Colonic mucosa (tissue), 4 donors: ENCODE data around the gene GULP1. TPM values are rescaled to one million over a fixed set of nuclear protein-coding genes. Genes with fewer than 3 reads are reported as not detected.

Source experiments
- DNase-seq: peaks from one replicate; pipeline ENCODE4 v3.0.0-alpha.2; 2020
- H3K27ac ChIP-seq: fragments of 200-600 bp; one replicate; pipeline ENCODE4 v1.8.0; 2021
- H3K27me3 ChIP-seq: fragments of 200-600 bp; one replicate; pipeline ENCODE4 v1.8.0; 2021
- H3K36me3 ChIP-seq: fragments of 200-600 bp; one replicate; pipeline ENCODE4 v1.8.0; 2021
- H3K4me1 ChIP-seq: fragments of 200-600 bp; one replicate; pipeline ENCODE4 v1.8.0; 2021; ENCODE audit warnings: mild to moderate bottlenecking
- H3K4me3 ChIP-seq: fragments of 200-600 bp; one replicate; pipeline ENCODE4 v1.8.0; 2021
- H3K9ac ChIP-seq, 2 donors: one replicate each; pipeline ENCODE4 v1.7.0; 2013; ENCODE audit warnings: control low read depth in 2 of 2, low read depth in 2 of 2, low read length in 2 of 2
- H3K9me3 ChIP-seq: fragments of 200-600 bp; one replicate; pipeline ENCODE4 v1.8.0; 2021
- intact Hi-C: fragments of 100-400 bp; cut with DNase I; formaldehyde crosslinking; loops from one replicate; pipeline ENCODE4 v1.14.1; 2022
- total RNA-seq, 2 donors: library from RNA; stranded (reverse); fragmentation: NEBNext Ultra II Directional in 1 of 2; extraction: Animal tissue kit (Norgen Biotek cat#: 25700) in 1 of 2; gene quantifications; one replicate each; pipeline ENCODE4 v1.2.1, GENCODE V29; 2021
- TF ChIP-seq, protein P1 (sequence below): fragments of 200-600 bp; IDR thresholded peaks from one replicate; pipeline ENCODE4 v1.8.0; 2022; ENCODE audit warnings: antibody characterized with exemption, mild to moderate bottlenecking
- donor health status: healthy.
- donor health status: DM: no; HTN: no; CAD: no.
- donor health status: DM: no; HTN: no; CAD: no.

The GULP1 gene
- total RNA-seq, 2 donors from 2014 or later: 10.4 to 11.8 TPM

DNA sequence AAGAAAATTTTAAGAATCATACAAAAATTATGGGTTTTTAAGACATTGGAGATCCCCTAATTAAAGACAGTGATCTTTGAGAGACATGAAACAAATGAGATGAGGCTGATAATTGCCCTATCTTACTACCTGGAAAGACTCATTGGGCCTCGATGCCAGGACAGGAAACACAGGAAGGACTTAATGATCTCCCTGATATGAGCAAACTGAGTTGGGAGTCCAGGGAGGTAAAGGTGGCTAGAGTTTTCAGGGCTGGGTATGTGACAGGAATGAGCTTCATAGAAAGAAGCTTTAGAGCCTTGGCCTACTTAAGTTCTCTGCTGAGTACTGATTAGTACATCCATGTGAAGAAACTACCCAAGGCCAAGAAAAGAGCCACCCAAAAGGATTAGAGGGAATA is 40.6 kb upstream of the GULP1 start:
- TF ChIP-seq, protein P1, sequence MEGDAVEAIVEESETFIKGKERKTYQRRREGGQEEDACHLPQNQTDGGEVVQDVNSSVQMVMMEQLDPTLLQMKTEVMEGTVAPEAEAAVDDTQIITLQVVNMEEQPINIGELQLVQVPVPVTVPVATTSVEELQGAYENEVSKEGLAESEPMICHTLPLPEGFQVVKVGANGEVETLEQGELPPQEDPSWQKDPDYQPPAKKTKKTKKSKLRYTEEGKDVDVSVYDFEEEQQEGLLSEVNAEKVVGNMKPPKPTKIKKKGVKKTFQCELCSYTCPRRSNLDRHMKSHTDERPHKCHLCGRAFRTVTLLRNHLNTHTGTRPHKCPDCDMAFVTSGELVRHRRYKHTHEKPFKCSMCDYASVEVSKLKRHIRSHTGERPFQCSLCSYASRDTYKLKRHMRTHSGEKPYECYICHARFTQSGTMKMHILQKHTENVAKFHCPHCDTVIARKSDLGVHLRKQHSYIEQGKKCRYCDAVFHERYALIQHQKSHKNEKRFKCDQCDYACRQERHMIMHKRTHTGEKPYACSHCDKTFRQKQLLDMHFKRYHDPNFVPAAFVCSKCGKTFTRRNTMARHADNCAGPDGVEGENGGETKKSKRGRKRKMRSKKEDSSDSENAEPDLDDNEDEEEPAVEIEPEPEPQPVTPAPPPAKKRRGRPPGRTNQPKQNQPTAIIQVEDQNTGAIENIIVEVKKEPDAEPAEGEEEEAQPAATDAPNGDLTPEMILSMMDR: no peak
- H3K4me1 ChIP-seq: no peaks in the 10 kb centered on the region
- H3K9me3 ChIP-seq: no peaks in the 10 kb centered on the region
- no peaks in the 10 kb centered on the region for H3K36me3 ChIP-seq
- H3K27ac ChIP-seq: no peak overlapping the region
- DNase-seq: no peak
- no peak overlapping the region for H3K9ac ChIP-seq
- intact Hi-C loops: no loop called here
- H3K4me3 ChIP-seq: no peak overlapping the region
- no peaks in the 10 kb centered on the region for H3K27me3 ChIP-seq

DNA sequence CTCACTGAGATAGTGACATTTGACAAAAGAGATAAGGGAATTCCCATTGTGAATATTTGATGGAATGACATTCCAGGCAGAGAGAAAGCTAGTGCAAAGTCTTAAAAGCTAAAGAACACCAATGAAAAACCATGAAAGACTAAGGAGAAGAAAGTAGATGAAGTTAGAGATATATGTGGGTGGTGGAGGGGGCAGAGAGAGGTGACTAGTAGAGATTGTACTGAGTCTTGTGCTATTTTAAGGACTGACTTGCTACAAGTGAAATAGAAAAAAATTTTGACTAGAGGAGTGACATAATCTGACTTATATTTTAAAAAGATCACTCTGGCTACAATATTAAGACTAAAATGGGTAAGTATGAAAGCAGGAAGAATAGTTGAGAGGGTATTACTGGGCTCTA is 35.3 kb upstream of the GULP1 start:
- TF ChIP-seq, protein P1: no peak
- DNase-seq: no peak
- Histone ChIP-seq H3K27me3 (no peaks in the 10 kb centered on the region), H3K36me3 (no peaks in the 10 kb centered on the region), H3K4me1 (no peaks in the 10 kb centered on the region), H3K9ac (no peak overlapping the region), H3K9me3 (no peaks in the 10 kb centered on the region), H3K4me3 (no peak overlapping the region), H3K27ac (no peak overlapping the region)
- intact Hi-C loops: no loop called here

DNA sequence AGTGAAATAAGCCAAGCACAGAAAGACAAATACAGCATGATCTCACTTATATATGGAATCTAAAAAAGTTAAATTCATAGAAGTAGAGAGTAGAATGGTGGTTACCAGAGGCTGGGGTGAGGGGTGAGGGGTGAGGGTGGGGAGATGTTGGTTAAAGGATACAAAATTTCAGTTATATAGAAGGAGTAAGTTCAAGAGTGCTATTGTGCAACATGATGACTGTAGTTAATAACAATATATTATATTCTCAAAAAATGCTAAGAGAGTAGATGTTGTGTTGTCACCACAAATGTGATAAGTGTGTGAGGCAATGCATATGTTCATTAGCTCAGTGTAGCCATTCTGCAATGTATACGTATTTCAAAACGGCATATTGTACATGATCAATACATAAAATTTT is 26.4 kb upstream of the GULP1 start:
- DNase-seq: no peak

DNA sequence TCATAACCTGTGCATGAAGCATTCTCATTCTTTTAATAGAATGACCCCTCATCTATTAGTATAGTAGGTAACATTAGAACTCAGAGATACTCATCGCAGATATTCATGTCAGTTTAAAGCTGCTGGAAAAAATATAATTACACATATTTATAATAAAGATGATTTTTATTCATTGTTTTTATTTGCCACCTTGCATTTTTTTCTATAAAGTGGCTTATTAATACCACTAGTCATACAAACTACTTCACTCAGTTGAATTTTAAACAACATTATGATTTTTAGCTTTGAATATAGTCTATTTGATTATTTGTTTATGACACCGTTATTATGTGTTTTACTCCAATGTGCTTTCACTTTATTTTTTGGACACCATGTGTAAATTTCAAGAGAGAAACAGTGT is 23.9 kb upstream of the GULP1 start:
- H3K4me1 ChIP-seq: no peaks in the 10 kb centered on the region
- TF ChIP-seq, protein P1: no peak
- DNase-seq: no peak
- no peaks in the 10 kb centered on the region for H3K9me3 ChIP-seq
- H3K36me3 ChIP-seq: no peaks in the 10 kb centered on the region
- no peak overlapping the region for H3K4me3 ChIP-seq
- intact Hi-C loops: no loop called here
- H3K27ac ChIP-seq: no peak overlapping the region
- H3K9ac ChIP-seq: no peak overlapping the region
- H3K27me3 ChIP-seq: no peaks in the 10 kb centered on the region

More for the DNA sequence above, 26.4 kb upstream of the GULP1 start:
- Histone ChIP-seq H3K9me3 (no peaks in the 10 kb centered on the region), H3K27ac (no peak overlapping the region), H3K9ac (no peak overlapping the region), H3K36me3 (no peaks in the 10 kb centered on the region), H3K4me1 (no peaks in the 10 kb centered on the region), H3K27me3 (no peaks in the 10 kb centered on the region), H3K4me3 (no peak overlapping the region)
- intact Hi-C loops: no loop called here
- TF ChIP-seq, protein P1: no peak

DNA sequence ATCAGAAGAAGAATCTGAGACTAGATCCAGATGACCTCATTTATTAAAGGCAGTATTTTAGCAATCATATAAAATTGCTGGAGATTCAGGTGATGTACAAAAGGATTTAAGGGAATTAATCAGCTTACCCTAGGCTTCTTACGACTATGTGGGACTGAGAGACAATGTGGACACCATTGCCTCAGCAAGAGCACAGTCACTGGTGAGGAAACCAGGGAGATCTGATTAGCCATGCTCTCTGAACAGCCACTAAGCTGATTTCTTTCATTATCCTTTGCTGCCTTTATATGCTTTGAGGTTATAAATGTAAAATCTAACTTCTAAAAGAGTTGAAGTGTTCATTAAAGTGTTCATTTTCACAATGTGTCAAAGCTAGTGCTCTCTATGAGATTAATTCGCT is 22.7 kb upstream of the GULP1 start:
- Histone ChIP-seq H3K27me3 (no peaks in the 10 kb centered on the region), H3K27ac (no peak overlapping the region), H3K4me3 (no peak overlapping the region), H3K36me3 (no peaks in the 10 kb centered on the region), H3K9me3 (no peaks in the 10 kb centered on the region), H3K9ac (no peak overlapping the region), H3K4me1 (no peaks in the 10 kb centered on the region)
- intact Hi-C loops: no loop called here
- no peak for DNase-seq
- TF ChIP-seq, protein P1: no peak

DNA sequence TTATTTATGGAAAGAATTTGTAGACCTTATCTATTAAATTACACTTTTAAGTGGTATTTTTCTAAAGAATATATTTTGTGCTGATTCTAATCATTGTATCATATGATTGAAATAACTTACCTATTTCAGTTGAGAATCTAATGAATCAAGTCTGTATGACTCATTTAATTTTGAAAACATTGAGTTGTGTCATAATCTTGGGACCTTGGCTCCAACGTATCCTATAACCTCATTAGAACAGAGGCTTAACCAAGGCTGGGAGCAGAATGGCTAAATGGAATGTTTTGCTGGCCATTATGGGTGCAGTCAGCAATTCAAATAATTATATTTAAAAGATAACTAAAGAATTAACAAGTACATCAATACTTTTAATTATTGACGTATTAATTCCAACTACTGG is 19.6 kb upstream of the GULP1 start:
- H3K4me3 ChIP-seq: no peak overlapping the region
- intact Hi-C loops: no loop called here
- no peaks in the 10 kb centered on the region for H3K36me3 ChIP-seq
- TF ChIP-seq, protein P1: no peak
- DNase-seq: no peak
- H3K4me1 ChIP-seq: no peaks in the 10 kb centered on the region
- H3K27me3 ChIP-seq: no peaks in the 10 kb centered on the region
- no peak overlapping the region for H3K27ac ChIP-seq
- no peaks in the 10 kb centered on the region for H3K9me3 ChIP-seq
- H3K9ac ChIP-seq: no peak overlapping the region
